Heart left ventricle (tissue), 13 donors: ENCODE results near the gene SLC8A3.

Source experiments
- POLR2A ChIP-seq, 2 donors: fragments of 450-650 bp; IDR thresholded peaks; one replicate each; pipeline ENCODE4 v1.6.1; 2017; ENCODE audit warnings: antibody characterized with exemption in 2 of 2, mild to moderate bottlenecking in 2 of 2, moderate library complexity in 2 of 2
- TF ChIP-seq, protein P1 (sequence below), 12 donors: fragments of 200-600 bp; sonication (generic) in 4 of 12; IDR thresholded peaks; one replicate each; pipeline versions ENCODE4 v1.5.0 to v1.8.0; 2018 to 2022; ENCODE audit warnings: antibody characterized with exemption in 12 of 12, mild to moderate bottlenecking in 5 of 12
- donor health status: ischemic (EF 13 %, LVEDD 7.1; RV severe dilation, severe dysfunction).
- donor health status: DM: no; HTN: yes; CAD: no.
- donor health status: DM: no; HTN: no; CAD: no.
- donor health status: ischemic (EF 25% LVEDD 6.9; RV normal size, moderate dysfunction).
- donor health status: ischemic (EF 25% LVEDD 5.7; RV mildly dilated, moderate dysfunction).
- donor health status: ischemic (EF 35%, LVEDD 5.7; RV mildly dilated, moderate dysfunction).
- donor health status: nonischemic (EF 11% LVEDD 7.7; RV severe dilation, severe dysfunction).
- donor health status: DM: yes; HTN: yes; CAD: no.
- donor health status: PGD.
- donor health status: ischemic (EF 29% LVEDD 5.4; RV normal size, mild dysfunction).
- donor health status: nonischemic (EF 23%, LVEDD 6.1; RV moderate dilation, normal function).

DNA sequence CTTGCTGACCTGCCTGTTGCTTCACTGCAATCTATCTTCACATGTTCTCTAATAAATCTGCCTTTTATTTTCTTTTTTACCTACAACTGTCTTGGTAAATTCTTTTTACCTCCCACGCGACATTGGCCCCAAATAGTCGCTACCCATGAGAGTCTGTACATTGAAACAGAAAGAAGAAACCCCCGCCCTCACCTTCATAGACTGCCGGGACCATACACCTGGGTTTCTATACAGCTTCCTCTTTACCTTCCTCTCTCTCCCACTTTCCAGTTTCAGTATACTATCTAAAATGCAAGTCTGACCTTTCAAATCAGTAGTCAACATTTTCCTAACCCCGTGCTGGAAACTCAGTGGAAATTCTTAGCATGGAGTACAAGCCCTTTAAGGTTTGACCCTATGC is 4.8 kb downstream of the SLC8A3 start:
- TF ChIP-seq, protein P1, sequence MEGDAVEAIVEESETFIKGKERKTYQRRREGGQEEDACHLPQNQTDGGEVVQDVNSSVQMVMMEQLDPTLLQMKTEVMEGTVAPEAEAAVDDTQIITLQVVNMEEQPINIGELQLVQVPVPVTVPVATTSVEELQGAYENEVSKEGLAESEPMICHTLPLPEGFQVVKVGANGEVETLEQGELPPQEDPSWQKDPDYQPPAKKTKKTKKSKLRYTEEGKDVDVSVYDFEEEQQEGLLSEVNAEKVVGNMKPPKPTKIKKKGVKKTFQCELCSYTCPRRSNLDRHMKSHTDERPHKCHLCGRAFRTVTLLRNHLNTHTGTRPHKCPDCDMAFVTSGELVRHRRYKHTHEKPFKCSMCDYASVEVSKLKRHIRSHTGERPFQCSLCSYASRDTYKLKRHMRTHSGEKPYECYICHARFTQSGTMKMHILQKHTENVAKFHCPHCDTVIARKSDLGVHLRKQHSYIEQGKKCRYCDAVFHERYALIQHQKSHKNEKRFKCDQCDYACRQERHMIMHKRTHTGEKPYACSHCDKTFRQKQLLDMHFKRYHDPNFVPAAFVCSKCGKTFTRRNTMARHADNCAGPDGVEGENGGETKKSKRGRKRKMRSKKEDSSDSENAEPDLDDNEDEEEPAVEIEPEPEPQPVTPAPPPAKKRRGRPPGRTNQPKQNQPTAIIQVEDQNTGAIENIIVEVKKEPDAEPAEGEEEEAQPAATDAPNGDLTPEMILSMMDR (IDR thresholded peaks at IDR 0.05): no peak
- no peak for TF ChIP-seq POLR2A (IDR thresholded peaks at IDR 0.05)
